Right renal cortex interstitium (tissue), 3 donors: ENCODE measurements around the gene SARDH. TPM values are rescaled to one million over a fixed set of nuclear protein-coding genes. Genes with fewer than 3 reads are reported as not detected.
A peak's percentile ranks its signal among the peaks of the same experiment; 100 is the strongest.

Experiments used
- DNase-seq, 3 donors: peaks; one replicate each; pipeline ENCODE4 v3.0.0-alpha.2; 2013; ENCODE audit warnings: low read depth in 3 of 3, low spot score in 2 of 3
- polyA plus RNA-seq, 3 donors: library from polyadenylated mRNA; unstranded; fragments of 120-200 nt; gene quantifications; one replicate each; pipeline ENCODE4 v1.2.1, GENCODE V29; 2013; ENCODE audit not compliant: insufficient read length in 3 of 3

Gene SARDH
- polyA plus RNA-seq, 3 donors, result 7.9 to 9.5 (median 9.3) TPM

- no peak for DNase-seq
These were observed 22.1 kb downstream of the SARDH start for GRCh38 chr9:133715866-133716563.

- DNase-seq, result no peak
These were observed 22.8 kb downstream of the SARDH start for GRCh38 chr9:133715295-133715865.

GRCh38 chr9:133714606-133715294 is 23.4 kb downstream of the SARDH start:
- DNase-seq, result no peak

GRCh38 chr9:133713960-133714495 is 24.1 kb downstream of the SARDH start:
- no peak for DNase-seq

GRCh38 chr9:133713150-133713959 is 24.8 kb downstream of the SARDH start:
- no peak for DNase-seq

GRCh38 chr9:133712221-133713100 is 25.7 kb downstream of the SARDH start:
- DNase-seq, result no peak

GRCh38 chr9:133711428-133712220 is 26.5 kb downstream of the SARDH start:
- no peak for DNase-seq

- no peak for DNase-seq
These were observed 27.3 kb downstream of the SARDH start for GRCh38 chr9:133710661-133711427.

GRCh38 chr9:133709691-133710571 is 28.2 kb downstream of the SARDH start:
- no peak for DNase-seq

GRCh38 chr9:133709015-133709611 is 29.0 kb downstream of the SARDH start:
- peak; percentile 52 to 79 (median 60) for DNase-seq

- DNase-seq, result no peak
These were observed 29.7 kb downstream of the SARDH start for GRCh38 chr9:133708246-133709014.

GRCh38 chr9:133707763-133708245 is 30.3 kb downstream of the SARDH start:
- no peak for DNase-seq

GRCh38 chr9:133707065-133707762 is 30.9 kb downstream of the SARDH start:
- DNase-seq, result no peak

- DNase-seq, result no peak
These were observed 31.7 kb downstream of the SARDH start for GRCh38 chr9:133706307-133707050.

GRCh38 chr9:133705576-133705975 is 32.6 kb downstream of the SARDH start:
- no peak for DNase-seq
